WTC11 (cell line): ENCODE results near the gene BCORL1. TPM values are rescaled to one million over a fixed set of nuclear protein-coding genes. Genes with fewer than 3 reads are reported as not detected.

ENCODE experiments used
- ATAC-seq: fragments of 200-7000 bp; cut with Tn5 transposase; 2 replicates; pipeline ENCODE4 v1.10.0; 2021; ENCODE audit warnings: mild to moderate bottlenecking, moderate library complexity
- CTCF ChIA-PET: fragments of 300-600 bp; sonication (Branson Sonifier 250); formaldehyde crosslinking; loops from one replicate; lab custom pipeline; 2021; ENCODE audit warnings: antibody characterized with exemption; lab: Charles Lee
- POLR2A ChIA-PET: fragments of 350-600 bp; sonication (Branson Sonifier 250); formaldehyde crosslinking; loops from one replicate; lab custom pipeline; 2021; ENCODE audit warnings: antibody characterized with exemption; lab: Charles Lee
- DNase-seq: peaks from one replicate; pipeline ENCODE4 v3.0.0; 2021; ENCODE audit warnings: low spot score
- H3K27ac Mint-ChIP-seq: 2 replicates; pipeline ENCODE4 v1.8.0; 2021; ENCODE audit warnings: mixed read lengths
- H3K27me3 Mint-ChIP-seq: 2 replicates; pipeline ENCODE4 v1.8.0; 2021; ENCODE audit warnings: low read depth, mild to moderate bottlenecking, moderate library complexity, mixed read lengths
- H3K36me3 Mint-ChIP-seq: 2 replicates; pipeline ENCODE4 v1.8.0; 2021; ENCODE audit warnings: mixed read lengths
- H3K4me1 Mint-ChIP-seq: 2 replicates; pipeline ENCODE4 v1.8.0; 2022; ENCODE audit warnings: mixed read lengths
- H3K4me3 Mint-ChIP-seq: 2 replicates; pipeline ENCODE4 v1.8.0; 2021; ENCODE audit warnings: mild to moderate bottlenecking, moderate library complexity, mixed read lengths
- H3K9me3 Mint-ChIP-seq: 2 replicates; pipeline ENCODE4 v1.8.0; 2021; ENCODE audit warnings: mixed read lengths
- ATF1 ChIP-seq: sonication (generic); formaldehyde crosslinking; IDR thresholded peaks from 2 replicates; pipeline ENCODE4 v1.8.1; 2023; ENCODE audit warnings: mild to moderate bottlenecking, moderate library complexity, missing genetic modification reagents
- E2F1 ChIP-seq: sonication (generic); formaldehyde crosslinking; IDR thresholded peaks from 2 replicates; pipeline ENCODE4 v1.8.0; 2022; ENCODE audit warnings: mild to moderate bottlenecking, missing genetic modification reagents
- ESRRA ChIP-seq: sonication (generic); formaldehyde crosslinking; IDR thresholded peaks from 2 replicates; pipeline ENCODE4 v1.8.1; 2022; ENCODE audit warnings: mild to moderate bottlenecking, missing genetic modification reagents, borderline replicate concordance
- GABPB1 ChIP-seq: sonication (generic); formaldehyde crosslinking; IDR thresholded peaks from 2 replicates; pipeline ENCODE4 v1.8.1; 2023; ENCODE audit warnings: mild to moderate bottlenecking, missing genetic modification reagents
- HMGA2 ChIP-seq: fragments of 250-450 bp; sonication (Bioruptor Pico); IDR thresholded peaks from 2 replicates; pipeline ENCODE4 v1.4.0; 2021; ENCODE audit warnings: mild to moderate bottlenecking, moderate library complexity
- JAZF1 ChIP-seq: fragments of 250-450 bp; sonication (Bioruptor Pico); IDR thresholded peaks from 2 replicates; pipeline ENCODE4 v1.9.0; 2021; ENCODE audit warnings: moderate library complexity, mild to moderate bottlenecking, inconsistent platforms
- NR1H2 ChIP-seq: sonication (generic); formaldehyde crosslinking; IDR thresholded peaks from 2 replicates; pipeline ENCODE4 v1.9.0; 2021; ENCODE audit warnings: mild to moderate bottlenecking, moderate library complexity, missing genetic modification reagents
- OVOL2 ChIP-seq: fragments of 250-450 bp; sonication (Bioruptor Pico); IDR thresholded peaks from 2 replicates; pipeline ENCODE4 v1.9.0; 2021; ENCODE audit warnings: mild to moderate bottlenecking, borderline replicate concordance
- RORB ChIP-seq: fragments of 250-450 bp; sonication (Bioruptor Pico); IDR thresholded peaks from 2 replicates; pipeline ENCODE4 v1.9.0; 2021; ENCODE audit warnings: mild to moderate bottlenecking
- SP1 ChIP-seq: sonication (generic); formaldehyde crosslinking; conservative IDR thresholded peaks from 2 replicates; pipeline ENCODE4 v1.8.1; 2022; ENCODE audit warnings: missing genetic modification reagents
- TCF7 ChIP-seq: sonication (generic); formaldehyde crosslinking; IDR thresholded peaks from 2 replicates; pipeline ENCODE4 v1.8.0; 2022; ENCODE audit warnings: mild to moderate bottlenecking, low read depth, missing genetic modification reagents, moderate library complexity
- TEAD4 ChIP-seq: sonication (generic); formaldehyde crosslinking; IDR thresholded peaks from 2 replicates; pipeline ENCODE4 v1.8.0; 2022; ENCODE audit warnings: mild to moderate bottlenecking, missing genetic modification reagents
- TP53 ChIP-seq: sonication (generic); formaldehyde crosslinking; IDR thresholded peaks from 2 replicates; pipeline ENCODE4 v1.8.1; 2023; ENCODE audit warnings: mild to moderate bottlenecking, missing genetic modification reagents
- ZBTB43 ChIP-seq: sonication (generic); formaldehyde crosslinking; IDR thresholded peaks from 2 replicates; pipeline ENCODE4 v1.8.1; 2023; ENCODE audit warnings: mild to moderate bottlenecking, missing genetic modification reagents
- ZMAT4 ChIP-seq: fragments of 250-450 bp; sonication (Bioruptor Pico); IDR thresholded peaks from 2 replicates; pipeline ENCODE4 v1.9.0; 2021; ENCODE audit warnings: mild to moderate bottlenecking
- ZNF232 ChIP-seq: sonication (generic); formaldehyde crosslinking; IDR thresholded peaks from 2 replicates; pipeline ENCODE4 v1.8.0; 2022; ENCODE audit warnings: mild to moderate bottlenecking, missing genetic modification reagents
- ZNF281 ChIP-seq: sonication (generic); formaldehyde crosslinking; IDR thresholded peaks from 2 replicates; pipeline ENCODE4 v1.8.0; 2023; ENCODE audit warnings: mild to moderate bottlenecking, missing genetic modification reagents
- ZNF396 ChIP-seq: fragments of 250-450 bp; sonication (Bioruptor Pico); IDR thresholded peaks from 2 replicates; pipeline ENCODE4 v1.8.0; 2021; ENCODE audit warnings: mild to moderate bottlenecking, moderate library complexity, borderline replicate concordance
- ZNF416 ChIP-seq: fragments of 250-450 bp; sonication (Bioruptor Pico); IDR thresholded peaks from 2 replicates; pipeline ENCODE4 v1.9.0; 2021; ENCODE audit warnings: mild to moderate bottlenecking, inconsistent platforms
- ZNF423 ChIP-seq: fragments of 250-450 bp; sonication (Bioruptor Pico); IDR thresholded peaks from 2 replicates; pipeline ENCODE4 v2.1.2; 2022; ENCODE audit warnings: mild to moderate bottlenecking, moderate library complexity
- ZSCAN18 ChIP-seq: fragments of 250-450 bp; sonication (Bioruptor Pico); IDR thresholded peaks from 2 replicates; pipeline ENCODE4 v2.1.2; 2022; ENCODE audit warnings: mild to moderate bottlenecking, moderate library complexity
- total RNA-seq: library from RNA; stranded (reverse); gene quantifications from 3 replicates; pipeline ENCODE4 v1.2.3, GENCODE V29; 2021

BCORL1 gene
- total RNA-seq, 1 experiment from 2014 or later, result 12.0 TPM

- no peak overlapping the region for H3K4me3 Mint-ChIP-seq
- POLR2A ChIA-PET, result interaction anchor here (0.6 kb wide), 1 partner anchor 239 kb away, joined by 3 read pairs; the partner anchor contains the start of gene ZDHHC9
- no peak overlapping the region for H3K27ac Mint-ChIP-seq
- CTCF ChIA-PET, result interaction anchor here (1.3 kb wide), 1 partner anchor 23 kb away, joined by 4 read pairs; no protein-coding TSS in a partner anchor
- H3K4me1 Mint-ChIP-seq, result peaks cover 20% of the 10 kb centered on the region
- ATAC-seq (peak; percentile 57), DNase-seq (peak; percentile 11)
- no peaks in the 10 kb centered on the region for H3K9me3 Mint-ChIP-seq
- H3K36me3 Mint-ChIP-seq, result no peaks in the 10 kb centered on the region
- no peaks in the 10 kb centered on the region for H3K27me3 Mint-ChIP-seq
- TF ChIP-seq SP1 (CRISPR knock-in tag), result no peak
- no peak for TF ChIP-seq ZNF232 (CRISPR knock-in tag)
- no peak for TF ChIP-seq ZBTB43 (CRISPR knock-in tag)
- TF ChIP-seq TP53 (CRISPR knock-in tag), result no peak
- TF ChIP-seq ATF1 (CRISPR knock-in tag), result no peak
- TF ChIP-seq TEAD4 (CRISPR knock-in tag), result no peak
- no peak for TF ChIP-seq RORB (CRISPR knock-in tag)
- no peak for TF ChIP-seq ZNF281 (CRISPR knock-in tag)
- no peak for TF ChIP-seq NR1H2 (CRISPR knock-in tag)
- TF ChIP-seq GABPB1 (CRISPR knock-in tag), result no peak
- no peak for TF ChIP-seq ESRRA
Observed at GRCh38 chrX:130083107-130083490, 100.7 kb downstream of the BCORL1 start.

GRCh38 chrX:130083656-130084382 lies 101.4 kb downstream of the BCORL1 start:
- peaks cover 20% of the 10 kb centered on the region for H3K4me1 Mint-ChIP-seq
- H3K4me3 Mint-ChIP-seq, result no peak overlapping the region
- no peaks in the 10 kb centered on the region for H3K27me3 Mint-ChIP-seq
- ATAC-seq, result no peak
- POLR2A ChIA-PET, result interaction anchor here (0.6 kb wide), 1 partner anchor 240 kb away, joined by 3 read pairs; the partner anchor contains the start of gene ZDHHC9
- no peak for DNase-seq
- CTCF ChIA-PET, result interaction anchor here (0.7 kb wide), 1 partner anchor 23 kb away, joined by 3 read pairs; no protein-coding TSS in a partner anchor
- H3K36me3 Mint-ChIP-seq, result no peaks in the 10 kb centered on the region
- no peak for TF ChIP-seq JAZF1
- no peak for TF ChIP-seq TCF7
- TF ChIP-seq ZNF423 (CRISPR knock-in tag), result no peak
- no peaks in the 10 kb centered on the region for H3K9me3 Mint-ChIP-seq
- H3K27ac Mint-ChIP-seq, result no peak overlapping the region

GRCh38 chrX:130084631-130085237 lies 102.3 kb downstream of the BCORL1 start:
- H3K4me1 Mint-ChIP-seq, result peaks cover 20% of the 10 kb centered on the region
- ATAC-seq, result no peak
- CTCF ChIA-PET, result interaction anchor here (0.7 to 1.6 kb wide), 2 partner anchors 24 to 56 kb away, joined by 3 read pairs; no protein-coding TSS in a partner anchor
- no peaks in the 10 kb centered on the region for H3K36me3 Mint-ChIP-seq
- TF ChIP-seq ZSCAN18 (CRISPR knock-in tag) (no peak), E2F1 (no peak), ZNF416 (CRISPR knock-in tag) (no peak), ZMAT4 (CRISPR knock-in tag) (no peak), ZNF232 (CRISPR knock-in tag) (no peak), HMGA2 (CRISPR knock-in tag) (no peak), ZNF396 (CRISPR knock-in tag) (no peak), OVOL2 (CRISPR knock-in tag) (no peak)
- H3K27me3 Mint-ChIP-seq, result no peaks in the 10 kb centered on the region
- H3K27ac Mint-ChIP-seq, result no peak overlapping the region
- DNase-seq, result no peak
- no peaks in the 10 kb centered on the region for H3K9me3 Mint-ChIP-seq
- POLR2A ChIA-PET, result no interaction called here
- no peak overlapping the region for H3K4me3 Mint-ChIP-seq
